Activated CD4-positive, alpha-beta T cell treated with anti-CD3 and anti-CD28 coated beads, Interleukin-2, amount 50 U/mL, for 4 hours (primary cell): ENCODE data around the gene OR4S1.
"Not testable (repeated sequence)": the region's sequence is repeated elsewhere in the genome, so short reads cannot be mapped to it uniquely, and the experiment has no call there.

ENCODE experiments used
- DNase-seq, 2 experiments: peaks; one replicate each; pipeline ENCODE4 v3.0.0-alpha.2; 2020

The OR4S1 gene

GRCh38 chr11:48305923-48306322 lies at the start of gene OR4S1:
Gene OR4S1, plus strand, starts transcription at chr11:48306223. Its CDS starts 0 bp downstream, at chr11:48306223.
- no peak for DNase-seq

- DNase-seq, result no peak
Observed at GRCh38 chr11:48261600-48261999, 44.4 kb upstream of the OR4S1 start.

GRCh38 chr11:48263423-48263911 lies 42.6 kb upstream of the OR4S1 start, which contains the start of gene OR4X1:
Gene OR4X1, plus strand, starts transcription at chr11:48263861. Its CDS starts 0 bp downstream, at chr11:48263861.
- no peak for DNase-seq

- no peak for DNase-seq
Observed at GRCh38 chr11:48270621-48271020, 35.4 kb upstream of the OR4S1 start.

GRCh38 chr11:48272606-48273005 lies 33.4 kb upstream of the OR4S1 start:
- no peak for DNase-seq

- DNase-seq, result peak; percentile 62 to 66
Observed at GRCh38 chr11:48307760-48308386, 1.9 kb downstream of the OR4S1 start.

GRCh38 chr11:48313590-48313989 lies 7.6 kb downstream of the OR4S1 start:
- DNase-seq, result not testable (repeated sequence)

- DNase-seq, result not testable (repeated sequence)
Observed at GRCh38 chr11:48319813-48320212, 13.8 kb downstream of the OR4S1 start.

- not testable (repeated sequence) for DNase-seq
Observed at GRCh38 chr11:48324620-48325019, 18.6 kb downstream of the OR4S1 start, which contains the start of gene OR4C3. Gene OR4C3, plus strand, starts transcription at chr11:48324920. Its CDS starts 102 bp downstream, at chr11:48325022.

- no peak for DNase-seq
Observed at GRCh38 chr11:48341466-48341865, 35.4 kb downstream of the OR4S1 start.

- not testable (repeated sequence) for DNase-seq
Observed at GRCh38 chr11:48342505-48342904, 36.5 kb downstream of the OR4S1 start.

- not testable (repeated sequence) for DNase-seq
Observed at GRCh38 chr11:48346286-48346685, 40.3 kb downstream of the OR4S1 start.

- no peak for DNase-seq
Observed at GRCh38 chr11:48354013-48354412, 48.0 kb downstream of the OR4S1 start.

- DNase-seq, result no peak
Observed at GRCh38 chr11:48354677-48355076, 48.7 kb downstream of the OR4S1 start.
